Suprapubic skin (tissue), 4 donors: ENCODE data around the gene CFAP58. TPM values are rescaled to one million over a fixed set of nuclear protein-coding genes. Genes with fewer than 3 reads are reported as not detected.

Experiments
- DNase-seq, 2 donors: peaks; one replicate each; pipeline ENCODE4 v3.0.0-alpha.2; 2019; ENCODE audit warnings: low spot score in 2 of 2
- H3K27ac ChIP-seq: fragments of 200-600 bp; sonication (generic); one replicate; pipeline ENCODE4 v1.5.1; 2019
- H3K27me3 ChIP-seq: fragments of 200-600 bp; sonication (generic); one replicate; pipeline ENCODE4 v1.5.1; 2019
- H3K36me3 ChIP-seq: fragments of 200-600 bp; sonication (generic); one replicate; pipeline ENCODE4 v1.5.1; 2019
- H3K4me1 ChIP-seq: fragments of 200-600 bp; sonication (generic); one replicate; pipeline ENCODE4 v1.5.1; 2019
- H3K4me3 ChIP-seq: fragments of 200-600 bp; sonication (generic); one replicate; pipeline ENCODE4 v1.5.1; 2019; ENCODE audit warnings: mild to moderate bottlenecking
- H3K9me3 ChIP-seq: fragments of 200-600 bp; sonication (generic); one replicate; pipeline ENCODE4 v1.5.1; 2019
- EP300 ChIP-seq: sonication (generic); formaldehyde crosslinking; IDR thresholded peaks from one replicate; pipeline ENCODE4 v1.6.1; 2017; ENCODE audit warnings: antibody characterized with exemption
- POLR2A ChIP-seq, 2 donors: fragments of 450-650 bp; IDR thresholded peaks; one replicate each; pipeline ENCODE4 v1.6.1; 2017; ENCODE audit warnings: antibody characterized with exemption in 2 of 2, mild to moderate bottlenecking in 2 of 2, moderate library complexity in 2 of 2
- POLR2AphosphoS5 ChIP-seq, 3 donors: sonication (generic); formaldehyde crosslinking; IDR thresholded peaks; one replicate each; pipeline ENCODE4 v1.6.1; 2017; ENCODE audit warnings: antibody characterized with exemption in 3 of 3
- WGBS: methylation state at CpG from one replicate; pipeline ENCODE4 v1.1.5; 2018; 5-methylcytosine and 5-hydroxymethylcytosine counted together
- total RNA-seq, 4 donors: library from RNA; depleted of rRNA; stranded (reverse); fragments of >200 nt; gene quantifications; one replicate each; pipeline ENCODE4 v1.1.0, GENCODE V29; 2016
- TF ChIP-seq, protein P1 (sequence below), 2 donors: fragments of 200-600 bp in 1 of 2; fragments of 450-650 bp in 1 of 2; sonication (generic) in 1 of 2; IDR thresholded peaks; one replicate each; pipeline ENCODE4 v1.5.1; 2016 to 2019; ENCODE audit warnings: antibody characterized with exemption in 2 of 2, mild to moderate bottlenecking in 1 of 2, moderate library complexity in 1 of 2

CFAP58 gene
- total RNA-seq, 4 donors from 2014 or later: 0.13 to 1.0 (median 0.39) TPM

DNA sequence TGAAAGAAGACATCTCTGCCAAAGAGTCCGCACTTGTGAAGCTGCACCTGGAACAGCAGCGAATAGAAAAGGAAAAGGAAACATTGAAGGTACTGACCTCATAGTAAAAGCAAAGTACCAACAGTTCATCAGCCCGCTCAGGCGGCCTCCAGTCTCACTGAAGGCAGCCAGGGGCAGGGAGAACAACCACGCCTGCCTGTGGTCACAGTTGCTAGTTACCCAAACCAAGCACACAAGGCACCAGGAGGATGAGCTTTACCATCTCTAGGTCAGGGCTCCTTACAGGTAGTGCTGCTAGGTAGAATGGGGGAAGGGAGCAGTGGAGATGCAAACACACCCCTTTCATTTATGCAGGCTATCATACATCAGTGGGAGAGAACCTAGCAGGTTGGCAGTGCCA, 39.8 kb downstream of the CFAP58 start:
- no peak overlapping the region for H3K4me3 ChIP-seq
- no peaks in the 10 kb centered on the region for H3K4me1 ChIP-seq
- TF ChIP-seq EP300 (no peak), POLR2AphosphoS5 (IDR thresholded peaks at IDR 0.05) (no peak), POLR2A (IDR thresholded peaks at IDR 0.05) (no peak)
- TF ChIP-seq, protein P1, sequence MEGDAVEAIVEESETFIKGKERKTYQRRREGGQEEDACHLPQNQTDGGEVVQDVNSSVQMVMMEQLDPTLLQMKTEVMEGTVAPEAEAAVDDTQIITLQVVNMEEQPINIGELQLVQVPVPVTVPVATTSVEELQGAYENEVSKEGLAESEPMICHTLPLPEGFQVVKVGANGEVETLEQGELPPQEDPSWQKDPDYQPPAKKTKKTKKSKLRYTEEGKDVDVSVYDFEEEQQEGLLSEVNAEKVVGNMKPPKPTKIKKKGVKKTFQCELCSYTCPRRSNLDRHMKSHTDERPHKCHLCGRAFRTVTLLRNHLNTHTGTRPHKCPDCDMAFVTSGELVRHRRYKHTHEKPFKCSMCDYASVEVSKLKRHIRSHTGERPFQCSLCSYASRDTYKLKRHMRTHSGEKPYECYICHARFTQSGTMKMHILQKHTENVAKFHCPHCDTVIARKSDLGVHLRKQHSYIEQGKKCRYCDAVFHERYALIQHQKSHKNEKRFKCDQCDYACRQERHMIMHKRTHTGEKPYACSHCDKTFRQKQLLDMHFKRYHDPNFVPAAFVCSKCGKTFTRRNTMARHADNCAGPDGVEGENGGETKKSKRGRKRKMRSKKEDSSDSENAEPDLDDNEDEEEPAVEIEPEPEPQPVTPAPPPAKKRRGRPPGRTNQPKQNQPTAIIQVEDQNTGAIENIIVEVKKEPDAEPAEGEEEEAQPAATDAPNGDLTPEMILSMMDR (IDR thresholded peaks at IDR 0.05): no peak
- peaks cover 12% of the 10 kb centered on the region for H3K27me3 ChIP-seq
- WGBS: 86% methylated on average over 5 of the region's 5 CpGs
- H3K9me3 ChIP-seq: no peaks in the 10 kb centered on the region
- H3K36me3 ChIP-seq: no peaks in the 10 kb centered on the region
- DNase-seq: no peak
- no peak overlapping the region for H3K27ac ChIP-seq

DNA sequence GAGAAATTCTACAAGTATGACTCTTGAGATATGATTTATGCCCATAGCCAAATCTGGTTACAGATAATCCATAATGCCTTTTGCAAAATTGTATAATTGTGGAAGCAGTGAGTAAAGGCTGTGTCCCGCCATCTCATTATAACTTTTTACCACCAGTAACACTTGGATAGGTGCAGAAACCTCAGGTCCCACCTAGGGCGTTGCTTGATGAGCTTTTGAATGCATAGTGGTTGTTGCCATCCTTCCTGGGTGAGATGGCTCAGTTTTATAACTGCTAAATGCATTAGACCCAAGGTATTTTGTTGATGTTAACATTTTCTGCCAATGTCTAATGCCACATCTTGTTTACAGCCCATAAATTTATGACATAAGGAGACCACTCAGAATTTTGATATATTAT, 42.9 kb downstream of the CFAP58 start:
- TF ChIP-seq POLR2AphosphoS5 (IDR thresholded peaks at IDR 0.05) (no peak), POLR2A (IDR thresholded peaks at IDR 0.05) (no peak), EP300 (no peak)
- TF ChIP-seq, protein P1 (IDR thresholded peaks at IDR 0.05): no peak
- DNase-seq: no peak
- H3K27ac ChIP-seq: no peak overlapping the region
- H3K27me3 ChIP-seq: peaks cover 15% of the 10 kb centered on the region
- H3K4me3 ChIP-seq: no peak overlapping the region
- H3K4me1 ChIP-seq: no peaks in the 10 kb centered on the region
- no peaks in the 10 kb centered on the region for H3K9me3 ChIP-seq
- no peaks in the 10 kb centered on the region for H3K36me3 ChIP-seq
- 81% methylated on average over 2 of the region's 2 CpGs for WGBS

DNA sequence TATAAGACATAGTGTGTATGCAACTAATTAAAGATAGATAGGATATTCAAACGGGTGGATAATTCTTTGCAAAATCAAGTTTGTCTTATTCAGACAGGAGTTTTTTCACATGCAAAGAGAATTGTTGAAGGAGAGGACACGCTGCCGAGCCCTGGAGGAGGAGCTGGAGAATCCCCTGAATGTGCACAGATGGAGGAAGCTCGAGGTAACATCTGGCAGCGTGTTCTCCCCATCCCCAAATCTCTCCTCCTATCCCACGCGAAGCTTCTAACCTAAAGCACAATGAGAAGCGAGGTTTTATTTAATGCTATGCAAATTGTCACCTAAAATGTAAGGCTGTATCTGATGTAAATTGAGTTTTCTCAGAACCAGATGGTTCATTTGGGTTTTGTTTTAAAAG, 50.0 kb downstream of the CFAP58 start:
- no peaks in the 10 kb centered on the region for H3K36me3 ChIP-seq
- no peaks in the 10 kb centered on the region for H3K9me3 ChIP-seq
- WGBS: 45% methylated on average over 8 of the region's 8 CpGs
- H3K27me3 ChIP-seq: peaks cover 10% of the 10 kb centered on the region
- H3K27ac ChIP-seq: no peak overlapping the region
- H3K4me3 ChIP-seq: no peak overlapping the region
- H3K4me1 ChIP-seq: no peaks in the 10 kb centered on the region
- TF ChIP-seq POLR2AphosphoS5 (IDR thresholded peaks at IDR 0.05): no peak
- TF ChIP-seq EP300: no peak
- no peak for TF ChIP-seq POLR2A (IDR thresholded peaks at IDR 0.05)
- TF ChIP-seq, protein P1 (IDR thresholded peaks at IDR 0.05): no peak
- no peak for DNase-seq

DNA sequence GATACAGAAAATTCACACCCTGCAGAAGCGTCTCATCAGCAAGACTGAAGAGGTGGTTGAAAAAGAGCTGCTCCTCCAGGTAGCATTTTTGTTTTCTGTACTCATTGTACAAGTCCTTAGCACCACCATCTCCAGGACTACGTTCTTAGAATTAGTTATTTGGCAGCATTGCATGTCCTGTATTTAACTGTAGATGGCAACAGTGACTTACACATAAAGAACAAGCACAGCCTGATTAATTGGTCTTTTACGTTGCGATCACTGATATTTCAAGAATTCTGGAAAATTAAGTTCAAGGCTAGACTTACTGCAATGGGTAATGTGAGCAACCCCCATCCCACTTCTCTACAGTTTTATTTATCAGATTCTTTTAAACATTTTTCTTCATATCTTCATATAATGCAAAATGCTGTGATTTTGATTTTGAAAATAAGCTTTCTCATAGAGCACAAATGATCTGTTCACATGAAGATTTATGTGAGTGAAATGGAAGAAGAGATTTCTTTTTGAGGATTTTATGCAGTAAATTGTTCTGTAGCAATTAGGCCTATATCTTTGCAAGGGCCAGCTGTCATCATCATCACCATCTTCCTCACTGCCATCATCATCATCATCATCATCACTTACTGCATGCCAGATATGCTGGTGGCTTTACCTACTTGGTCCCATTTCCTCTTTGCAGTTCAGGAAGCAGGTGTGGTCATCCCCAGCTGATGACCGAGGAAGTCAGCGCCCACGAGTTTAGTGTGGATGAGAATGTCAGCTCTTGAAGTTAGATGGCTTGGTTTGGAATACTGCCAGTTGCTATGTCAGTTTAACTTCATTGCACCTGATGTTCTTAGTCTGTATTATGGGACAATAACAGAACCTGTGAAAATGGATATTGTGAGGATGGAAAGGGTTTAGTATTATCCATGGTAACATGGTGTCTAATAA, 53.4 kb downstream of the CFAP58 start:
- WGBS: 31% methylated on average over 7 of the region's 7 CpGs
- DNase-seq: no peak
- Histone ChIP-seq H3K27ac (no peak overlapping the region), H3K4me3 (no peak overlapping the region), H3K4me1 (no peaks in the 10 kb centered on the region), H3K9me3 (no peaks in the 10 kb centered on the region), H3K36me3 (no peaks in the 10 kb centered on the region), H3K27me3 (peaks cover 3% of the 10 kb centered on the region)
- TF ChIP-seq POLR2AphosphoS5 (IDR thresholded peaks at IDR 0.05): no peak
- no peak for TF ChIP-seq POLR2A (IDR thresholded peaks at IDR 0.05)
- TF ChIP-seq EP300: no peak
- TF ChIP-seq, protein P1 (IDR thresholded peaks at IDR 0.05): peak in 1 of 2 donors; percentile 39

DNA sequence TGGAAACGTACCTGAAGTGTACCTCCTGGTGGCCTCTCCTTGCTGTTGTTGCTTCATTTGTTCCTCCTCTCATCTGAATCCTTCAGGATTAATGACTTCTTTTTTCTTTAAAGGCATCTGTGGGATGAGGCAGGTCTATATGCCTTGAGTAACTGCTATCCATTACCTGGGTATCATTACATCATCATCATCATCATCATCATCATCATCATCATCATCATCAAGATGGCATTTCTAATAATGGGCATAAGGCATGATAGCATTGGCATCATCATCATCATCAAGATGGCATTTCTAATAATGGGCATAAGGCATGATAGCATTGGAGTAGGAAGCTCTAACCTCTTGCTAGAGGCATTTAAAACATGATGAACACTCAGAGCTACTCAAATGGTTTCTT, 59.9 kb downstream of the CFAP58 start:
- Histone ChIP-seq H3K4me3 (no peak overlapping the region), H3K9me3 (no peaks in the 10 kb centered on the region), H3K27me3 (no peaks in the 10 kb centered on the region), H3K36me3 (no peaks in the 10 kb centered on the region), H3K4me1 (no peaks in the 10 kb centered on the region), H3K27ac (no peak overlapping the region)
- no peak for DNase-seq
- WGBS: 89% methylated on average over 1 of the region's 1 CpG
- TF ChIP-seq EP300: no peak
- no peak for TF ChIP-seq POLR2AphosphoS5 (IDR thresholded peaks at IDR 0.05)
- TF ChIP-seq, protein P1 (IDR thresholded peaks at IDR 0.05): no peak
- TF ChIP-seq POLR2A (IDR thresholded peaks at IDR 0.05): no peak
